Stomach (tissue), 4 donors: ENCODE data around the gene COL5A3.

Experiments used
- CTCF ChIP-seq, 7 experiments: fragments of 450-650 bp in 4 of 7; fragments of 200-600 bp in 3 of 7; sonication (generic) in 3 of 7; IDR thresholded peaks; one replicate each; pipeline ENCODE4 v1.5.1; 2016 to 2019; ENCODE audit warnings: antibody characterized with exemption in 7 of 7, control low read depth in 2 of 7, mild to moderate bottlenecking in 1 of 7
- POLR2A ChIP-seq, 4 donors: fragments of 450-650 bp; IDR thresholded peaks; one replicate each; pipeline ENCODE4 v1.6.1; 2016; ENCODE audit warnings: antibody characterized with exemption in 4 of 4, control low read depth in 2 of 4, mild to moderate bottlenecking in 1 of 4, moderate library complexity in 1 of 4

DNA sequence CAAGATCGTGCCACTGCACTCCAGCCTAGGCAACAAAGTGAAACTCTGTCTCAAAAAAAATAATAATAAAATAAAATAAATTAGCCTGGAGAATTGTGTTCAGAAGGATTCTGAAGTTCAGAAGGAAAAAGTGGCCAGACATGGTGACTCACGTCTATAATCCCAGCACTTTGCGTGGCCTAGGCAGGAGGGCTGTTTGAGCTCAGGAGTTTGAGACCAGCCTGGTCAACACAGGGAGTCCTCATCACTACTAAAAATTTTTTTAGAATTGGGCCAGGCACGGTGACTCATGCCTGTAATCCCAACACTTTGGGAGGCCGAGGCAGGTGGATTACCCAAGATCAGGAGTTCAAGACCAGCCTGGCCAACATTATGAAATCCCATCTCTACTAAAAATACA is 8.9 kb upstream of the COL5A3 start:
- TF ChIP-seq CTCF (IDR thresholded peaks at IDR 0.05): no peak
- no peak for TF ChIP-seq POLR2A (IDR thresholded peaks at IDR 0.05)
